Measurements from ENCODE around the gene ANO2. TPM values are rescaled to one million over a fixed set of nuclear protein-coding genes. Genes with fewer than 3 reads are reported as not detected.

Gene ANO2
- total and polyA plus RNA-seq, 8 donors, result 0.43 to 2.4 (median 0.97) TPM

DNA sequence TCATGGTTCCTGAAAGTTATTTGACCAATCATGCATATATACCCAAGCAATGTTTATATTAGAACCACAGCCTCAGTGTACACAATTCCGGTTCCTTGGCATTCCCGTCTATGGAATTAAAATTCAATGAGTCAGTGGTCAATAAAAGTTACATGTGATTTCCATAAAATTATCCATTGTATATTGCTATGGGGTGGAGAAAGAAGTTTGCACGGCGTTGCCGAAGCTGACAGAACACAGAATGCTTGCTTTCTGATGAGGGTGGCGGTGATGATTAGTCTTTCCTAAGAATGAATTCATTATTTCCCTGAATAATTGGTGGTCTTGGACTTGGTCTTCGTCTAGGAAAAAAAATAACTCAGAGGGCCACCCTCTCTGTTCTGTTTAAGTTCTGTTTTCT lies 214.1 kb downstream of the ANO2 start:
- ATAC-seq (no peak), FAIRE-seq (no peak), DNase-seq (no peak)
- H3K4me1 ChIP-seq, result no peaks in the 10 kb centered on the region
- H3K27ac ChIP-seq, result no peak overlapping the region
- no peaks in the 10 kb centered on the region for H3K9me3 ChIP-seq
- H3K4me3 ChIP-seq, result no peak overlapping the region
- H3K36me3 ChIP-seq, result no peaks in the 10 kb centered on the region
- TF ChIP-seq, protein P1, sequence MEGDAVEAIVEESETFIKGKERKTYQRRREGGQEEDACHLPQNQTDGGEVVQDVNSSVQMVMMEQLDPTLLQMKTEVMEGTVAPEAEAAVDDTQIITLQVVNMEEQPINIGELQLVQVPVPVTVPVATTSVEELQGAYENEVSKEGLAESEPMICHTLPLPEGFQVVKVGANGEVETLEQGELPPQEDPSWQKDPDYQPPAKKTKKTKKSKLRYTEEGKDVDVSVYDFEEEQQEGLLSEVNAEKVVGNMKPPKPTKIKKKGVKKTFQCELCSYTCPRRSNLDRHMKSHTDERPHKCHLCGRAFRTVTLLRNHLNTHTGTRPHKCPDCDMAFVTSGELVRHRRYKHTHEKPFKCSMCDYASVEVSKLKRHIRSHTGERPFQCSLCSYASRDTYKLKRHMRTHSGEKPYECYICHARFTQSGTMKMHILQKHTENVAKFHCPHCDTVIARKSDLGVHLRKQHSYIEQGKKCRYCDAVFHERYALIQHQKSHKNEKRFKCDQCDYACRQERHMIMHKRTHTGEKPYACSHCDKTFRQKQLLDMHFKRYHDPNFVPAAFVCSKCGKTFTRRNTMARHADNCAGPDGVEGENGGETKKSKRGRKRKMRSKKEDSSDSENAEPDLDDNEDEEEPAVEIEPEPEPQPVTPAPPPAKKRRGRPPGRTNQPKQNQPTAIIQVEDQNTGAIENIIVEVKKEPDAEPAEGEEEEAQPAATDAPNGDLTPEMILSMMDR (IDR thresholded peaks at IDR 0.05), result no peak
- H3K27me3 ChIP-seq, result no peaks in the 10 kb centered on the region
- WGBS, 2 donors, result 84 to 87% methylated on average over 7 of the region's 7 CpGs
- intact Hi-C loops (cut with DNase I), result no loop called here

DNA sequence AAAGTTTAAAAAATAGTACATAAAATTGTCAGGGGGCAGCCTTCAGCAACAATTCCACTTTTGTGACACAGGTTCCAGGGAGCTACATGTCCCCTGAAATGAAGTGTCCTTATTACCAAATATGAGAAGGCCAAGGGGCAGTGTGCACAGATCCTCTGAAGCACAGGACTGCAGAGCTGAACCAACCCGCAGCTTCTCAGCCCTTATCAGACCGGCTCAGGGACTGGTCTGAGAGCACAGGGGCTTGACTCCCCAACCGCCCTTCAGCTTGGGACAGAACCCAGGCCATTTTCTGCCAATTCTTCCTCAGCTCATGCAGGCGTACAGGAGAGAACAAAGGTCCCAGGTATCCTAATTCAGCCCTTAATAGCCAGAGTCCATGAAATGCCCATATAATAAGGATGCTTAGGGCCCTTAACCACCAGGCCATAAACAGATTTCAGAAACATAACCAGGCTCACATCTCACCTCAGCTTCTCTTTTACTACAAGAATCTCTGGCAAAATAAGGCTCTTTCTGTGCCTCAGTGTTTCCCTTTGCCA lies 221.3 kb downstream of the ANO2 start:
- no peak for ATAC-seq

DNA sequence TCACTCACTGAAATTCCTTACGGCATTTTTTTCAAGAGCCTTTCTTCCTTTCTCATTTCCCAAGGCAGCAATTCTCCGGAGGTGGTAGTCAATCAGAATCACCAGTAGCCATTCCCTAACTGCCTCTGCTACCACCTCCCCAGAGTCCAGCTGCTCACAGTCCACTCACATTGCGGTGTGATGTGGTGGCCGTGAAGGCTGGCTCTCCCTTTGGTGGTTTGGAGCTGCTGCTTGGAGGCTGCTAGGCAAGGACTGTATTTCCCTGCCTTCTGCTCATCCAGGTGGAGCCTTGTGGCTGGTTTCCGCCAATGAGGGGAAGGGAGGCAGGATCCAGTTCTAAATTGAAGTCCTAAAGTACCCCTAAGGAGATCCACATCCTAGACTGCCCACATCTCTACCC lies 222.0 kb downstream of the ANO2 start:
- no peaks in the 10 kb centered on the region for H3K9me3 ChIP-seq
- H3K4me1 ChIP-seq, result no peaks in the 10 kb centered on the region
- no peak for DNase-seq
- H3K36me3 ChIP-seq, result no peaks in the 10 kb centered on the region
- TF ChIP-seq, protein P1 (IDR thresholded peaks at IDR 0.05), result no peak
- no peaks in the 10 kb centered on the region for H3K27me3 ChIP-seq
- intact Hi-C loops (cut with DNase I), result no loop called here
- WGBS, 2 donors, result 62 to 68% methylated on average over 5 of the region's 5 CpGs
- no peak for ATAC-seq
- no peak overlapping the region for H3K4me3 ChIP-seq
- FAIRE-seq, result no peak
- H3K27ac ChIP-seq, result no peak overlapping the region

More for the DNA sequence above, 221.3 kb downstream of the ANO2 start:
- intact Hi-C loops (cut with DNase I), result no loop called here
- DNase-seq (no peak), FAIRE-seq (no peak)
- TF ChIP-seq, protein P1 (IDR thresholded peaks at IDR 0.05), result no peak
- no peaks in the 10 kb centered on the region for H3K36me3 ChIP-seq
- H3K4me1 ChIP-seq, result no peaks in the 10 kb centered on the region
- no peak overlapping the region for H3K4me3 ChIP-seq
- WGBS, 2 donors, result 62 to 63% methylated on average over 4 of the region's 4 CpGs
- no peaks in the 10 kb centered on the region for H3K27me3 ChIP-seq
- no peaks in the 10 kb centered on the region for H3K9me3 ChIP-seq
- H3K27ac ChIP-seq, result no peak overlapping the region

- ATAC-seq, result no peak
These were observed 224.6 kb downstream of the ANO2 start for GRCh38 chr12:5720381-5721005.

DNA sequence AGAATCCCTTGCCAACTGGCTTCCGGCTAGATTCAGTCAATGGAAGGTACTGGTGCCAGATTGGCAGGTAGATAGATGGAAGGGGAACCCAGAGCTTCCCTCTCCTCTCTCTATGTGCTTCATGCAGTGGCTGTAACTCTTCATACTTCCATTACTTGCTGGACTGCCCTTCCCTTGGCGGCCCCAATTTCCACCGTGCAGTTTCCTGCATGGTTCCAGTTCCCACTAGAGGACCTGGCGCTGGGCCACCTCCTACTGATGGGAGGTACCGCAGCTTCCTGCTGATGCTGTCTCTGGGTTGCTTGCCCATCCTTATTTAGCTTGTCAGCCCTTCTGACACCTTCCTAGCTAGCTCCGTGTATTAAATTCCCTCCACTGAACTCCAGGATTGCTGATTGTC lies 226.4 kb downstream of the ANO2 start:
- TF ChIP-seq, protein P1 (IDR thresholded peaks at IDR 0.05), result no peak
- no peaks in the 10 kb centered on the region for H3K27me3 ChIP-seq
- no peak overlapping the region for H3K4me3 ChIP-seq
- H3K4me1 ChIP-seq, result no peaks in the 10 kb centered on the region
- FAIRE-seq (no peak), ATAC-seq (no peak), DNase-seq (no peak)
- 58 to 59% methylated on average over 6 of the region's 6 CpGs for WGBS, 2 donors
- H3K27ac ChIP-seq, result no peak overlapping the region
- H3K36me3 ChIP-seq, result no peaks in the 10 kb centered on the region
- H3K9me3 ChIP-seq, result no peaks in the 10 kb centered on the region
- intact Hi-C loops (cut with DNase I), result no loop called here

More at GRCh38 chr12:5720381-5721005, 224.6 kb downstream of the ANO2 start:
- Histone ChIP-seq H3K36me3 (no peaks in the 10 kb centered on the region), H3K27ac (no peak overlapping the region), H3K27me3 (no peaks in the 10 kb centered on the region), H3K4me1 (no peaks in the 10 kb centered on the region), H3K4me3 (no peak overlapping the region), H3K9me3 (no peaks in the 10 kb centered on the region)
- 63 to 70% methylated on average over 7 of the region's 7 CpGs for WGBS, 2 donors
- DNase-seq (no peak), FAIRE-seq (no peak)
- intact Hi-C loops (cut with DNase I), result no loop called here
- TF ChIP-seq, protein P1 (IDR thresholded peaks at IDR 0.05), result no peak

Data from pancreas (tissue), 10 donors.